Vagina (tissue), 2 donors: Measurements from ENCODE around the gene RXRG. TPM values are rescaled to one million over a fixed set of nuclear protein-coding genes. Genes with fewer than 3 reads are reported as not detected.

Experiments used
- DNase-seq, 2 donors: peaks; one replicate each; pipeline ENCODE4 v3.0.0-alpha.2; 2017; ENCODE audit errors: extremely low spot score in 2 of 2
- H3K27ac ChIP-seq: fragments of 200-600 bp; sonication (generic); one replicate; pipeline ENCODE4 v1.5.1; 2019
- H3K27me3 ChIP-seq: fragments of 200-600 bp; sonication (generic); one replicate; pipeline ENCODE4 v1.5.1; 2019
- H3K36me3 ChIP-seq, 2 donors: fragments of 200-600 bp; sonication (generic); one replicate each; pipeline ENCODE4 v1.5.1; 2017 to 2019
- H3K4me1 ChIP-seq: fragments of 200-600 bp; sonication (generic); one replicate; pipeline ENCODE4 v1.5.1; 2019
- H3K4me3 ChIP-seq, 2 donors: fragments of 200-600 bp; sonication (generic); 1 replicate in 1 of 2; 2 replicates in 1 of 2; pipeline ENCODE4 v1.5.1; 2016 to 2019
- H3K9me3 ChIP-seq: fragments of 200-600 bp; sonication (generic); one replicate; pipeline ENCODE4 v1.5.1; 2019
- POLR2A ChIP-seq, 2 donors: fragments of 450-650 bp; IDR thresholded peaks; one replicate each; pipeline ENCODE4 v1.6.1; 2017; ENCODE audit warnings: antibody characterized with exemption in 2 of 2, mild to moderate bottlenecking in 2 of 2, moderate library complexity in 2 of 2
- POLR2AphosphoS5 ChIP-seq, 2 donors: sonication (generic); formaldehyde crosslinking; IDR thresholded peaks; one replicate each; pipeline ENCODE4 v1.9.0; 2017; ENCODE audit warnings: antibody characterized with exemption in 2 of 2, mild to moderate bottlenecking in 2 of 2, low read depth in 1 of 2; ENCODE audit not compliant: insufficient read depth in 1 of 2
- intact Hi-C: fragments of 100-400 bp; cut with DNase I; formaldehyde crosslinking; loops from one replicate; pipeline ENCODE4 v1.15.1; 2023
- total RNA-seq: library from RNA; depleted of rRNA; stranded (reverse); fragments of >200 nt; gene quantifications from one replicate; pipeline ENCODE4 v1.2.3, GENCODE V29; 2016
- TF ChIP-seq, protein P1 (sequence below), 3 experiments: fragments of 450-650 bp in 2 of 3; fragments of 200-600 bp in 1 of 3; sonication (generic) in 1 of 3; IDR thresholded peaks; one replicate each; pipeline ENCODE4 v1.5.1; 2017 to 2019; ENCODE audit warnings: antibody characterized with exemption in 3 of 3, mild to moderate bottlenecking in 2 of 3, moderate library complexity in 2 of 3

The RXRG gene
- total RNA-seq, 1 donor from 2014 or later = not detected

- H3K27ac ChIP-seq = no peak overlapping the region
- no peaks in the 10 kb centered on the region for H3K27me3 ChIP-seq
- no peak for TF ChIP-seq POLR2AphosphoS5 (IDR thresholded peaks at IDR 0.05; ENCODE audit: insufficient read depth in 1 of 2, low read depth in 1 of 2)
- no peak for TF ChIP-seq POLR2A (IDR thresholded peaks at IDR 0.05)
- TF ChIP-seq, protein P1, sequence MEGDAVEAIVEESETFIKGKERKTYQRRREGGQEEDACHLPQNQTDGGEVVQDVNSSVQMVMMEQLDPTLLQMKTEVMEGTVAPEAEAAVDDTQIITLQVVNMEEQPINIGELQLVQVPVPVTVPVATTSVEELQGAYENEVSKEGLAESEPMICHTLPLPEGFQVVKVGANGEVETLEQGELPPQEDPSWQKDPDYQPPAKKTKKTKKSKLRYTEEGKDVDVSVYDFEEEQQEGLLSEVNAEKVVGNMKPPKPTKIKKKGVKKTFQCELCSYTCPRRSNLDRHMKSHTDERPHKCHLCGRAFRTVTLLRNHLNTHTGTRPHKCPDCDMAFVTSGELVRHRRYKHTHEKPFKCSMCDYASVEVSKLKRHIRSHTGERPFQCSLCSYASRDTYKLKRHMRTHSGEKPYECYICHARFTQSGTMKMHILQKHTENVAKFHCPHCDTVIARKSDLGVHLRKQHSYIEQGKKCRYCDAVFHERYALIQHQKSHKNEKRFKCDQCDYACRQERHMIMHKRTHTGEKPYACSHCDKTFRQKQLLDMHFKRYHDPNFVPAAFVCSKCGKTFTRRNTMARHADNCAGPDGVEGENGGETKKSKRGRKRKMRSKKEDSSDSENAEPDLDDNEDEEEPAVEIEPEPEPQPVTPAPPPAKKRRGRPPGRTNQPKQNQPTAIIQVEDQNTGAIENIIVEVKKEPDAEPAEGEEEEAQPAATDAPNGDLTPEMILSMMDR (IDR thresholded peaks at IDR 0.05) = no peak
- peak in 1 of 2 donors; percentile 20 for DNase-seq
- no peak overlapping the region for H3K4me3 ChIP-seq
- H3K9me3 ChIP-seq = no peaks in the 10 kb centered on the region
- no peaks in the 10 kb centered on the region for H3K36me3 ChIP-seq
- H3K4me1 ChIP-seq = no peaks in the 10 kb centered on the region
- intact Hi-C loops = no loop called here
These were observed 10.6 kb downstream of the RXRG start for GRCh38 chr1:165434281-165434680.

DNA sequence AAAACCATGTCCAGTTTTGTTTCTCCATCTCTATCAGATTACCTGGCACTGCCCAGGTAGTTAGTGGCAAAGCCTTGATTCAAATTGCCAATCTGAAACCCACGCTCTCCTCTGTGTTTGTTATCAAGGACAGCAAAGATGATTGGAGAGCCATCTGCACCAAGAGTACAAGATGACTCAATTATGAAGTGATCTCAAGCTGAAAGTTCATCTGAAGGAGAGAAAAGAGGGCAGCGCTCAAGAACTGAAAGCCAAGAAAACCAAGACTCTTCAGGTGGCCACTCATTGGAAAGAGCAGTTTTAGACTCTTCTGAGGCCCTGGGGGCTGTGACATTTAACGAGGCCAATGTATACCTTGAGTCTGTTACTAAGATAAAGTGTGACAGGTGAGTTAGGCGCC, 13.8 kb downstream of the RXRG start:
- H3K4me1 ChIP-seq = no peaks in the 10 kb centered on the region
- H3K27me3 ChIP-seq = no peaks in the 10 kb centered on the region
- no peaks in the 10 kb centered on the region for H3K9me3 ChIP-seq
- H3K36me3 ChIP-seq = no peaks in the 10 kb centered on the region
- no peak for TF ChIP-seq POLR2AphosphoS5 (IDR thresholded peaks at IDR 0.05; ENCODE audit: insufficient read depth in 1 of 2, low read depth in 1 of 2)
- TF ChIP-seq, protein P1 (IDR thresholded peaks at IDR 0.05) = no peak
- TF ChIP-seq POLR2A (IDR thresholded peaks at IDR 0.05) = no peak
- no peak for DNase-seq
- H3K27ac ChIP-seq = no peak overlapping the region
- H3K4me3 ChIP-seq = no peak overlapping the region
- intact Hi-C loops = no loop called here

DNA sequence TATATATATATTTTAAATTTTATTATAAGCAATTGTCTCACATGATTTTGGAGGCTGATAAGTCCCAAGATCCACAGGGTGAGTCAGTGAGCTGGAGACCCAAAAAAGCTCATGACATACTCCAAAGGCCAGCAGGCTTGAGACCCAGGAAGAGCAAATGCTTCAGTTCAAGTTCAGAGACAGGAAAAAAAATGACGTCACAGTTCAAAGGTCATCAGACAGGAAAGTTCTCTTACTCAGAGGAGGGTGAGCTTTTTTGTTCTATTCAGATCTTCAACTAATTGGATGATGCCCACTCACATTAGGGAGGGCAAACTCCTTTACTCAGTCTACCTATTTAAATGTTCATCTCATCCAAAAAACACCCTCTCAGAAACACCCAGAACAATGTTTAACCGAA, 18.2 kb downstream of the RXRG start:
- no peaks in the 10 kb centered on the region for H3K36me3 ChIP-seq
- TF ChIP-seq, protein P1 (IDR thresholded peaks at IDR 0.05) = no peak
- no peak for TF ChIP-seq POLR2A (IDR thresholded peaks at IDR 0.05)
- no peak for TF ChIP-seq POLR2AphosphoS5 (IDR thresholded peaks at IDR 0.05; ENCODE audit: insufficient read depth in 1 of 2, low read depth in 1 of 2)
- intact Hi-C loops = no loop called here

DNA sequence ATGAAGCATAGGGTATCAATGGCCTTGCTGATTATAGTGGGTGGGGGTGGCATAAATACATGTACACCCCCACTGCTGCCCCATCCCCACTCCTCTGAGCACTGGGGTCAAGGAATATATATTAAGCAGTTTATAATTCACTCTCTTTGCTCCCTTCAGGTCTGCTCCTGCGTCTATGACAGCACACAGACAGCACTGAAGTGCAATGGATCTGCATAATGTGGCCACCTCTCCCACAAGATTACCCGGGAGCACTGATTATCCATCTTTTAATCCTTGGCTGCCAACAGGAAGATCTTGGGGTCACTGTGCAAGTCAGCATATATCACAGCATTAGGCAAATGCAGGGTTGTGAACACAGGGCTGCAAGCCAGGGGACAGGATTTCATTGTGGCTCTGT, 19.3 kb downstream of the RXRG start:
- no peak for DNase-seq
- intact Hi-C loops = no loop called here
- peak overlapping the region; percentile 24 for H3K27ac ChIP-seq
- no peaks in the 10 kb centered on the region for H3K27me3 ChIP-seq
- H3K4me1 ChIP-seq = peaks cover 5% of the 10 kb centered on the region
- H3K9me3 ChIP-seq = no peaks in the 10 kb centered on the region
- H3K4me3 ChIP-seq = no peak overlapping the region
- H3K36me3 ChIP-seq = no peaks in the 10 kb centered on the region
- TF ChIP-seq, protein P1 (IDR thresholded peaks at IDR 0.05) = no peak
- TF ChIP-seq POLR2AphosphoS5 (IDR thresholded peaks at IDR 0.05; ENCODE audit: insufficient read depth in 1 of 2, low read depth in 1 of 2) = no peak
- no peak for TF ChIP-seq POLR2A (IDR thresholded peaks at IDR 0.05)

More for the DNA sequence above, 18.2 kb downstream of the RXRG start:
- DNase-seq = no peak
- no peaks in the 10 kb centered on the region for H3K27me3 ChIP-seq
- H3K4me1 ChIP-seq = peaks cover 5% of the 10 kb centered on the region
- H3K4me3 ChIP-seq = no peak overlapping the region
- no peaks in the 10 kb centered on the region for H3K9me3 ChIP-seq
- H3K27ac ChIP-seq = no peak overlapping the region

DNA sequence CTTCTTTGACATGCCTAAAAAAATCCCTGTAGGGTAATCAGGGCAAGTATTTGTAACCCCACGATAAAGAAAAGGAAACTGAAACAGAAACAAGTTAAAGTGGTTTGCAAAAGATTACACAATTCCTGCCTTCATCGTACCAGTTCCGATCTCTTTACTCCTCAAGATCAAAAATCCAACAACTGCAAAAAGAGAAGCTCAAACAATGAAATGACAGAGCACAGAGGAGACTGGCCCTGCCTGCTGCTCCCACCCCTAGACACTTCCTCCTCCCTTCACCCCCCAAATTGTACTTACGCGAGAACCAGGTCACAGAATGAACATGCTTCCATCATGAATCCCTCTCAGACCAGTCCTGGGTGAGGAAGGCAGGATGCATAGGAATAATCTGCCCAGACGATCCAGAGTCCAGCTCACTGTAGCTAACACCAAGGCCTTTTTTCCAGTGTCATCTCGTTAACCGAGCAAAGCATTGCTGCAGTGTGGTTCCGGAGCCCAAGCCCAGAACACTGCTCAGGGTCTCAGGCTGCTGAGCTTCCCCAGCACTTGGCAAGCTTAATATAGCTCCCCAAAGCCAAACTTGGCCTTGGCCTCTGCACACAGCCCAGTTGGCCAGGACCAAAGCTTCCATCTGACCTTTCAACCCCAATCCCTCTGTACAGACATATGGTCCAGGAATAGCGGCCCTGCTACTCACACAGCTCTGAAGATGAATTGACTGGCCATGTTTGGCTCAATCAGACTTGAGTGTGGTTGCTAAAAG, 20.3 kb downstream of the RXRG start:
- no peak for DNase-seq
- Histone ChIP-seq H3K27me3 (no peaks in the 10 kb centered on the region), H3K4me1 (peaks cover 5% of the 10 kb centered on the region), H3K9me3 (no peaks in the 10 kb centered on the region), H3K4me3 (peak overlapping the region; percentile 18 to 35), H3K36me3 (no peaks in the 10 kb centered on the region), H3K27ac (peak overlapping the region; percentile 80)
- intact Hi-C loops = no loop called here
- TF ChIP-seq POLR2A (IDR thresholded peaks at IDR 0.05) (no peak), POLR2AphosphoS5 (IDR thresholded peaks at IDR 0.05; ENCODE audit: insufficient read depth in 1 of 2, low read depth in 1 of 2) (no peak)
- TF ChIP-seq, protein P1 (IDR thresholded peaks at IDR 0.05) = no peak
